ENCODE results near the gene LCP2. TPM values are rescaled to one million over a fixed set of nuclear protein-coding genes. Genes with fewer than 3 reads are reported as not detected.

LCP2 gene
- total RNA-seq, 1 experiment from 2014 or later, result not detected

DNA sequence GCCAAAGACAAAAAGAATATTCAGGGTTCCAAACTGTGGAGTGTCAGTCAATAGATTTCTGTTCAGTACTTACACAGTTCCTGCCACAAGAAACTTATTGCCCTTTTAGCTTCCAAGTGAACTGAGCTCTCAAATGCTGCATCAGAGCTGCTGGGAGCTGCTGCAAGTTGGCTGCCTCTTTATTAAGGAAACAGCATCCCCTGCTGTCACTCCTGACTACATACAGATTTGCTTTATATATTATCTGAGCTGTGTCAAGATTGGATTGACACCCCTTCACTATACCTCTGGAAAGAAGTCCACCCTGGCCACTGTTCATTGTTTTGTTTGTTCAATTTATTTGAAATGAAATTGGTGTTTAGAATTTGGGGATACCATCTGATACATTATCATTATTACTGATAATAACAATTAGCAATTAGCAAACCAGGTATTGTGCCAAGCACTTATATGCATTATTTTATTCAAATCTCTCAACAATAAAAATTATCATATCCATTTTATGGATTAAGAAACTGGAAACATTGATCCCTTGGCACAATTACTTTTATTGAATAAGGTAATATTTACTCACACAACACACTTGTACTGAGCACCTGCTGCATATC, 81.2 kb downstream of the LCP2 start:
- peak; percentile 46 for DNase-seq (ENCODE audit: low read depth)

DNA sequence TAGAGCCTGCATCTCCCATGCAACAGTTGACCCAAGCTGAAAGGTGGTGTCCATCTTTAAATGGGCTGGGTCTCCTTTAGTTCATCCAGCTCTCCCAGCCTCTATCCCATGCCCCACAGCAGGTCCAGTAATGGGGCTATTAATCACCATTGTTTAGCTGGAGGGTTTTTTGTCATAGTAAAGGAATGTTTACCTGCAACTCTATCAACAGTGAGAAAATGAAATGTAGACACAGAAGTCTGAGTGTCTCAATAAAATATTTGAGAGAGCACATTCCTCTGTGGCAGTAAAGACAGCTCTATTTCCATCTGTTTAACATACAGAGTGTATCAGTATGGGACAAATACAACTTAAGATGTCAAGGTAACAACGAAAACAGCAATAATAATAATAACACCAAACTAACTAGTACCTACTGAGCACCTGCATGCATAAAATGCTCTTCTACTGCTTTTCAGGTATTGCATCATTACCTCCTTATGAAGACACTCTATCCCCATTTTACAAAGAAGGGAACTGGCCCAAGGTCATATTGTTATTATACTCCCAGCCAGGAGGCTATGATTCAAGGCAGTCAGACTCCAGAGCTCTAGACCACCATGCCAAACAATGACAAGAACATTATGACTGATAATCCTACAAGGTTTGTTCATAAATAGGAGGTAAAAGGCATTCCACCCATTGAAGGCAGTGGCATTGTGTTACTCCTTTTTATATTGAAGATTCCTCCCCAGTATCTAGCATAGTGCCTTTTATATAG, 85.8 kb downstream of the LCP2 start:
- no peak for DNase-seq (ENCODE audit: low read depth)

DNA sequence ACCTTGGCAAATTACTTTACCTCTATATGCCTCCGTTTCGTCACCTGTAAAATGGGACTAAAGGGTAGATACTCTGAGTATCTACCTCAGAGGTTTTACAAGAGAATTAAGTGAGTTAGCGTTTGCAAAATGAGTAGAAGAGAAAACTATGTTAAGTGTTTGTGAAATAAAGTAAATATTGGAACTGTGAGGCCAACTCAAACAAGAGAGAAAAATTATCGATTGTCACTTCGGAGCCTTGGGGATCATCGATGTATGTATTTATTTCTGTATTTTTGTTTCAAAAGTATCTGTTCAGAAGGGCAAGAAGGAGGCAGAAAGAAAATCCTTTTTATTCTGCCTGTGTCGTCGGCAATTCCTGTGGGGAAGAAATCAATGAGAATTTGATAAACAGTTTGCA, 90.6 kb downstream of the LCP2 start:
- DNase-seq (ENCODE audit: low read depth), result no peak

DNA sequence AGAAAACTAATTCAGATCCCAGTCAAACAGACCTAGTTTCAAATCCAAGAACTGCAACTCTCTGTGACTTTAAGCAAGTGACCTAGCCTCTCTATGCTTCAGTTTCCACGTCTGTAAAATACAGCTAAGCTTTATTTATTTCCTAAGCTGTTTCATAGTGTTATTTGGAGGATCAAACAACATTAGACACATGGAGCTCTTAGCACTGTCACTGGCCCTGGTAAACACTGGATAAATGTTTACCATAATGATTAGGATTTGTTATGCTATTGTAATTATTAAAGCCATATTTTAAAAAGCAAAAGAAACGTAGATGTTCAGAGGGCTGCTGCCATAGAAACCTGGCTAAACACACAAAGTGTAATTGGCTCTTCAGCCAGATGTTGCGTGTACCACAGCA, 91.4 kb downstream of the LCP2 start:
- no peak for DNase-seq (ENCODE audit: low read depth)

DNA sequence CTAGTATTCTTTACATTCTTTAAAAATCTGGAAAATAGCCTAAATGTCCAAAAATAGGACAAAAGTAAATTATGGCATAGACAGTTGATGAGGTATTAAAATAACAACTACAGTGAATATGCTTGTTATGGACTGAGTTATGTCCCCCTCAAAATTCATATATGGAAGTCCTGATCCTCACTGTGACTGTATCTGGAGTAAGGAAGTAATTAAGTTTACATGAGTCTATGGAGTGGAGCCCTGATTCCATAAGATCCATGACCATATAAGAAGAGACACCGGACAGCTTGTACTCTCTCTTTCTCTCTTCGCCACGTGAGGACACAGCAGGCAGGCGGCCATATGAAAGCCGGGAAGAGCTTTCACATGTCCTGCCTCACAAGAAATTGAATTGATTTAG, 93.4 kb downstream of the LCP2 start:
- no peak for DNase-seq (ENCODE audit: low read depth)

DNA sequence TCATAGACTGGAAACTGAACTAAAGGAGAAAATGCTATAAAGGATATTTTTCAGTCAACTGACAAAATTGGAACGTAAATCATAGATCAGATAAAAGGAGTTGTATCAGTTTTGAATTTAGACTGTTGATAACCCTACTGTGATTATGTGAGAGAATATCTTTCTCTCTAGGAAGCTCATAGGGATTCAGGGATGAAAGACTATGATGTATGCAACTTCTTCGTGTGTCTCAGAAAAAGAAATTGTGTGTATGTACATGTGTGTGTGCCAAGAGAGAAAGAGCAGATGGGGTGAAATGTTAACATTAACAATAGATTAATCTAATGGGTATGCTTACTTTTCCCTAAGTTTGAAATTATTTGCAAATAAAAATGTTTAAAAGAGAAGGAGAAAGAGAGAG, 95.5 kb downstream of the LCP2 start:
- DNase-seq (ENCODE audit: low read depth), result no peak

DNA sequence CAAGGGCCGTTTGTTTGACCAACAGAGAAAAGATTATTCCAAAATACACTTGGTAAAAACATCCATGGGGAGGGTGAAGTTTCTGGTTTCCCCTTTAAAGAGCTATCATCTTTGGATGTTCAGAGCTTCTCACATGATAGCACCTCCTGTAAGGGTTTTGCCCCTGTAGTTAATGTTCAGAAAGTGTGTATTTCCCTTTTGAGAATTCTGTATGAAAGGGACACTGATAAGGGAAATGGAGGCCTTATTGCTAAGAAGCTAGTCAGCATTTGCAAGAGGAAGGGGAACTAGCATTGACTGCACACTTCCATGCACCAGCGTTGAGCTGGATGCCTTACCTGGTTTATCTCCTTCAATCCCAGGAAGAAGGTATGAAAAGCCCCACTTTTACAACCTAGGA, 96.3 kb downstream of the LCP2 start:
- no peak for DNase-seq (ENCODE audit: low read depth)

DNA sequence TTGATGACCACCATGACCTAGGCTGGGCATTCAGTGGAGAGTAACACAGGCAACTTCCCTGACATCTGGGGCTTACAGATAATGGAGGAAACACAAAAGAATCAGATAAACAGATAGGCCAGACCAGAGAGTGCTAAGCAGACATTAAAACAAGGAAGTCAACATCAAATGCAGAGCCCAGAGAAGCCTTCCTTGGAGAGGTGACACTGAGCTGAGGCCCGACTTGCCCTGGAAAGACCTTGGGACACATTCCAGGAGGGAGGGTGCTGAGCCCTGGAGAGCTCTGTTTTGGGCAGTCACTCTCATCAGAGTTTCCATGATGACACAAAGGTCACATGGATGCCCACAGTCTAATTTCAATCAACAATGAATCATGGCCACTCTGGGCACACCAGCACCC, 96.7 kb downstream of the LCP2 start:
- DNase-seq (ENCODE audit: low read depth), result no peak

Other genes starting within 250 kb of the LCP2 start
- gene FOXI1, start 191.9 kb downstream of the LCP2 start, total RNA-seq (2014; rRNA removed; shearing (Covaris generic)), result not detected in 2 replicates
- not detected in 2 replicates for gene C5orf58, start 64.8 kb downstream of the LCP2 start, total RNA-seq (2014; rRNA removed; shearing (Covaris generic))
- 0.80 and 0.86 TPM in 2 replicates for gene KCNMB1, start 91.6 kb upstream of the LCP2 start, total RNA-seq (2014; rRNA removed; shearing (Covaris generic))
- gene KCNIP1, start 206.2 kb upstream of the LCP2 start, total RNA-seq (2014; rRNA removed; shearing (Covaris generic)), result 1.9 and 3.9 TPM in 2 replicates

Data from Daoy (cell line).